HCT116 (cell line): ENCODE data around the gene NCMAP. TPM values are rescaled to one million over a fixed set of nuclear protein-coding genes. Genes with fewer than 3 reads are reported as not detected.

Experiments
- ATAC-seq: fragments of 200-7000 bp; cut with Tn5 transposase; 2 replicates; pipeline ENCODE4 v1.9.1; 2020; ENCODE audit warnings: mild to moderate bottlenecking, moderate library complexity
- BruUV-seq: library from RNA; stranded (reverse); fragments of 400-500 nt; replicated peaks from 2 replicates; lab custom pipeline; 2021; lab: Mats Ljungman, UMichigan
- CTCF ChIA-PET: fragments of 300-600 bp; sonication (Branson Sonifier 250); formaldehyde crosslinking; loops from one replicate; lab custom pipeline; 2021; ENCODE audit warnings: antibody characterized with exemption; lab: Charles Lee
- POLR2A ChIA-PET: fragments of 300-600, 350-600 bp; sonication (Branson Sonifier 250); formaldehyde crosslinking; loops from one replicate; lab custom pipeline; 2021; ENCODE audit warnings: antibody characterized with exemption; lab: Charles Lee
- RAD21 ChIA-PET, 2 experiments: fragments of 300-600 bp; sonication (Branson Sonifier 250); formaldehyde crosslinking; loops; one replicate each; lab custom pipeline; 2023; ENCODE audit warnings: low total read pairs in 2 of 2; ENCODE audit not compliant: uncharacterized antibody in 2 of 2, unreplicated experiment in 2 of 2, low non-redundant PET in 1 of 2; lab: Charles Lee
- DNase-seq: peaks from one replicate; pipeline ENCODE4 v3.0.0-alpha.2; 2010; ENCODE audit warnings: low read depth, low spot score
- H2AFZ ChIP-seq: fragments of 200-600 bp; shearing (Covaris generic), sonication (generic); 2 replicates; pipeline ENCODE4 v1.6.1; 2017; ENCODE audit warnings: low read depth, mixed run types, mixed read lengths, antibody characterized with exemption, low read length; ENCODE audit not compliant: poor library complexity, severe bottlenecking
- H3K27ac ChIP-seq: 2 replicates; pipeline ENCODE4 v1.5.1; 2012; ENCODE audit warnings: low read depth, low read length
- H3K27me3 ChIP-seq: fragments of 200-600 bp; sonication (generic); 2 replicates; pipeline ENCODE4 v1.6.1; 2016; ENCODE audit warnings: mixed run types, low read length, mixed read lengths; ENCODE audit not compliant: insufficient read depth
- H3K36me3 ChIP-seq, 2 experiments: fragments of 200-500 bp in 1 of 2; fragments of 200-600 bp in 1 of 2; sonication (Bioruptor generic) in 1 of 2; sonication (generic) in 1 of 2; 2 replicates each; pipeline versions ENCODE4 v1.5.1 to v1.6.1; 2014 to 2016; ENCODE audit warnings: low read length in 2 of 2, inconsistent platforms in 1 of 2, mixed read lengths in 1 of 2, mixed run types in 1 of 2; ENCODE audit not compliant: insufficient read depth in 2 of 2, control insufficient read depth in 1 of 2
- H3K4me1 ChIP-seq, 2 experiments: fragments of 200-600 bp in 1 of 2; sonication (generic) in 1 of 2; 2 replicates each; pipeline versions ENCODE4 v1.5.1 to v1.6.1; 2012 to 2017; ENCODE audit warnings: low read length in 2 of 2, inconsistent platforms in 1 of 2, mild to moderate bottlenecking in 1 of 2, mixed read lengths in 1 of 2, mixed run types in 1 of 2, moderate library complexity in 1 of 2; ENCODE audit not compliant: insufficient read depth in 2 of 2, control insufficient read depth in 1 of 2
- H3K4me2 ChIP-seq: fragments of 200-600 bp; sonication (generic); 2 replicates; pipeline ENCODE4 v1.6.1; 2017; ENCODE audit warnings: mixed run types, low read length, mixed read lengths
- H3K4me3 ChIP-seq, 2 experiments: fragments of 200-600 bp in 1 of 2; sonication (generic) in 1 of 2; replicated peaks in 1 of 2; 2 replicates each; pipeline ENCODE4 v1.5.1; 2011 to 2016; ENCODE audit warnings: low read length in 2 of 2, control low read depth in 1 of 2, low read depth in 1 of 2, mild to moderate bottlenecking in 1 of 2, mixed read lengths in 1 of 2, mixed run types in 1 of 2
- H3K79me2 ChIP-seq: fragments of 200-600 bp; sonication (generic); 2 replicates; pipeline ENCODE4 v1.6.1; 2017; ENCODE audit warnings: mild to moderate bottlenecking, mixed run types, low read length, moderate library complexity, mixed read lengths; ENCODE audit not compliant: insufficient read depth
- H3K9ac ChIP-seq: fragments of 200-600 bp; sonication (generic); 2 replicates; pipeline ENCODE4 v1.6.1; 2016; ENCODE audit warnings: low read length, mixed read lengths
- H3K9me2 ChIP-seq: fragments of 200-600 bp; sonication (generic), shearing (Covaris generic); 2 replicates; pipeline ENCODE4 v1.6.1; 2017; ENCODE audit warnings: mixed run types, mild to moderate bottlenecking, moderate library complexity; ENCODE audit not compliant: insufficient read depth
- H3K9me3 ChIP-seq, 2 experiments: fragments of 200-500 bp in 1 of 2; fragments of 200-600 bp in 1 of 2; sonication (Bioruptor generic) in 1 of 2; sonication (generic) in 1 of 2; 2 replicates each; pipeline ENCODE4 v1.6.1; 2014 to 2017; ENCODE audit warnings: low read length in 2 of 2, mixed read lengths in 2 of 2, inconsistent platforms in 1 of 2, low read depth in 1 of 2, mild to moderate bottlenecking in 1 of 2, mixed run types in 1 of 2, moderate library complexity in 1 of 2; ENCODE audit not compliant: control insufficient read depth in 1 of 2, insufficient read depth in 1 of 2
- H4K20me1 ChIP-seq: fragments of 200-600 bp; sonication (generic), shearing (Covaris generic); 2 replicates; pipeline ENCODE4 v1.6.1; 2017; ENCODE audit warnings: mixed run types, mild to moderate bottlenecking, moderate library complexity; ENCODE audit not compliant: insufficient read depth
- CBX3 ChIP-seq: IDR thresholded peaks from 2 replicates; pipeline ENCODE4 v1.6.1; 2012; ENCODE audit warnings: low read depth
- CEBPB ChIP-seq: IDR thresholded peaks from 2 replicates; pipeline ENCODE4 v1.6.1; 2012; ENCODE audit warnings: low read depth
- EGR1 ChIP-seq: IDR thresholded peaks from 2 replicates; pipeline ENCODE4 v1.6.1; 2012; ENCODE audit warnings: low read depth
- ELF1 ChIP-seq: IDR thresholded peaks from 2 replicates; pipeline ENCODE4 v1.6.1; 2012; ENCODE audit warnings: low read depth, borderline replicate concordance
- EZH2 ChIP-seq: fragments of 200-600 bp; sonication (generic); IDR thresholded peaks from 2 replicates; pipeline ENCODE4 v1.6.1; 2017; ENCODE audit warnings: antibody characterized with exemption, mixed run types
- EZH2phosphoT487 ChIP-seq: fragments of 200-600 bp; IDR thresholded peaks from 2 replicates; pipeline ENCODE4 v1.6.1; 2018; ENCODE audit warnings: antibody characterized with exemption, borderline replicate concordance
- FOSL1 ChIP-seq: IDR thresholded peaks from 2 replicates; pipeline ENCODE4 v1.6.1; 2012; ENCODE audit warnings: low read depth
- JUND ChIP-seq: IDR thresholded peaks from 2 replicates; pipeline ENCODE4 v1.6.1; 2012
- SP1 ChIP-seq: IDR thresholded peaks from 2 replicates; pipeline ENCODE4 v1.6.1; 2012; ENCODE audit warnings: low read depth
- SRF ChIP-seq: IDR thresholded peaks from 2 replicates; pipeline ENCODE4 v1.6.1; 2012; ENCODE audit warnings: low read depth
- YY1 ChIP-seq: IDR thresholded peaks from 2 replicates; pipeline ENCODE4 v1.6.1; 2011; ENCODE audit warnings: low read length, low read depth, moderate library complexity, mild to moderate bottlenecking; ENCODE audit not compliant: insufficient replicate concordance; ENCODE audit errors: extremely low read depth
- ZFX ChIP-seq: fragments of 450-650 bp; IDR thresholded peaks from 2 replicates; pipeline ENCODE4 v1.6.1; 2017
- ZNF274 ChIP-seq: fragments of 200-500 bp; sonication (Bioruptor generic); IDR thresholded peaks from 2 replicates; pipeline ENCODE4 v1.6.1; 2014; ENCODE audit warnings: mild to moderate bottlenecking, low read depth, low read length, inconsistent platforms
- intact Hi-C: fragments of 100-400 bp; cut with micrococcal nuclease; formaldehyde crosslinking; loops from 2 replicates; pipeline ENCODE4 v1.10.0; 2022
- total RNA-seq: library from RNA; stranded (reverse); gene quantifications from one replicate; pipeline ENCODE4 v1.2.1, GENCODE V29; 2021; ENCODE audit not compliant: unreplicated experiment
- TF ChIP-seq, protein P1 (sequence below), 3 experiments: fragments of 200-600 bp in 1 of 3; sonication (generic) in 1 of 3; IDR thresholded peaks in 2 of 3; conservative IDR thresholded peaks in 1 of 3; 2 replicates each; pipeline ENCODE4 v1.5.1; 2012 to 2017; ENCODE audit warnings: low read depth in 2 of 3, low read length in 2 of 3, antibody characterized with exemption in 1 of 3, borderline replicate concordance in 1 of 3, control low read depth in 1 of 3, mild to moderate bottlenecking in 1 of 3, mixed read lengths in 1 of 3, mixed run types in 1 of 3, moderate library complexity in 1 of 3; ENCODE audit not compliant: insufficient read depth in 1 of 3
- TF ChIP-seq, protein P2 (sequence below): IDR thresholded peaks from 2 replicates; pipeline ENCODE4 v1.6.1; 2011; ENCODE audit warnings: mild to moderate bottlenecking, low read length, moderate library complexity; ENCODE audit not compliant: insufficient replicate concordance; ENCODE audit errors: extremely low read depth
- TF ChIP-seq, protein P3 (sequence below): IDR thresholded peaks from 2 replicates; pipeline ENCODE4 v1.6.1; 2012
- TF ChIP-seq, protein P4 (sequence below): IDR thresholded peaks from 2 replicates; pipeline ENCODE4 v1.6.1; 2012
- TF ChIP-seq, protein P5 (sequence below): IDR thresholded peaks from 2 replicates; pipeline ENCODE4 v1.6.1; 2012; ENCODE audit warnings: low read depth

Gene NCMAP
- total RNA-seq, 1 experiment from 2014 or later, result 0.84 TPM

DNA sequence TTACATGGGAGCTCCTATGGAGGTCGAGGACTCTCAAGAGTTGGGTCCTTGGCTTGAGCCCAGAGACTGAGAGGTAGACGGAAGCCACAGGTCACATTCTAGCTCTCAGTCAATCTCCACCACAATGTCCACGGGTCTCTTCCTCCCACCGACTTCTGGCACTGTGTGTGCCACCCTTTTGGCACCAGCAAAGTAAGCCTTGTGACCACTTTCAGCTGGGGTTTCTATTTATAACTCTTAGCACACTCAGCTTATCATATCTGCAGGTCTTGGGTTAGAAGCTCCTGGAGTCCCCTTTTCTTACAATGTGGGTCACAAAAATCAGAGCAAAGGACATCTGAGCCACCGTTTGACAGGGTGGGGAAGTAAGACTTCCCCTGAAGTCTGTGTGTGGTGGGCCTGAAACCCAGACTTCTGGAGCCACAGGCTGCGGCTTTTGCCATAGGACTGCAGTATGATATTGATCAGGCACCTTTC is 28.3 kb downstream of the NCMAP start:
- Histone ChIP-seq H3K4me2 (no peak overlapping the region), H4K20me1 (no peaks in the 10 kb centered on the region), H3K79me2 (no peaks in the 10 kb centered on the region), H3K27me3 (peaks cover 8% of the 10 kb centered on the region; the same call in 1 of the 2 replicates), H3K4me3 (no peak overlapping the region), H3K27ac (no peak overlapping the region), H2AFZ (no peak overlapping the region), H3K4me1 (peaks cover 3 to 4% of the 10 kb centered on the region in 2 experiments; a peak in 2 of 4 replicates), H3K9me3 (no peaks in the 10 kb centered on the region), H3K36me3 (no peaks in the 10 kb centered on the region), H3K9me2 (no peaks in the 10 kb centered on the region), H3K9ac (no peak overlapping the region)
- CTCF ChIA-PET, result interaction anchor here (0.8 kb wide), 1 partner anchor 9 kb away, joined by 3 read pairs; no protein-coding TSS in a partner anchor
- RAD21 ChIA-PET, result no interaction called here
- TF ChIP-seq, protein P1, sequence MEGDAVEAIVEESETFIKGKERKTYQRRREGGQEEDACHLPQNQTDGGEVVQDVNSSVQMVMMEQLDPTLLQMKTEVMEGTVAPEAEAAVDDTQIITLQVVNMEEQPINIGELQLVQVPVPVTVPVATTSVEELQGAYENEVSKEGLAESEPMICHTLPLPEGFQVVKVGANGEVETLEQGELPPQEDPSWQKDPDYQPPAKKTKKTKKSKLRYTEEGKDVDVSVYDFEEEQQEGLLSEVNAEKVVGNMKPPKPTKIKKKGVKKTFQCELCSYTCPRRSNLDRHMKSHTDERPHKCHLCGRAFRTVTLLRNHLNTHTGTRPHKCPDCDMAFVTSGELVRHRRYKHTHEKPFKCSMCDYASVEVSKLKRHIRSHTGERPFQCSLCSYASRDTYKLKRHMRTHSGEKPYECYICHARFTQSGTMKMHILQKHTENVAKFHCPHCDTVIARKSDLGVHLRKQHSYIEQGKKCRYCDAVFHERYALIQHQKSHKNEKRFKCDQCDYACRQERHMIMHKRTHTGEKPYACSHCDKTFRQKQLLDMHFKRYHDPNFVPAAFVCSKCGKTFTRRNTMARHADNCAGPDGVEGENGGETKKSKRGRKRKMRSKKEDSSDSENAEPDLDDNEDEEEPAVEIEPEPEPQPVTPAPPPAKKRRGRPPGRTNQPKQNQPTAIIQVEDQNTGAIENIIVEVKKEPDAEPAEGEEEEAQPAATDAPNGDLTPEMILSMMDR (IDR thresholded peaks at IDR 0.05 in 2 of 3, conservative IDR thresholded peaks at IDR 0.05 in 1 of 3; ENCODE audit: borderline replicate concordance in 1 of 3, insufficient read depth in 1 of 3, low read depth in 2 of 3, low read length in 2 of 3), result no peak
- TF ChIP-seq, protein P2, sequence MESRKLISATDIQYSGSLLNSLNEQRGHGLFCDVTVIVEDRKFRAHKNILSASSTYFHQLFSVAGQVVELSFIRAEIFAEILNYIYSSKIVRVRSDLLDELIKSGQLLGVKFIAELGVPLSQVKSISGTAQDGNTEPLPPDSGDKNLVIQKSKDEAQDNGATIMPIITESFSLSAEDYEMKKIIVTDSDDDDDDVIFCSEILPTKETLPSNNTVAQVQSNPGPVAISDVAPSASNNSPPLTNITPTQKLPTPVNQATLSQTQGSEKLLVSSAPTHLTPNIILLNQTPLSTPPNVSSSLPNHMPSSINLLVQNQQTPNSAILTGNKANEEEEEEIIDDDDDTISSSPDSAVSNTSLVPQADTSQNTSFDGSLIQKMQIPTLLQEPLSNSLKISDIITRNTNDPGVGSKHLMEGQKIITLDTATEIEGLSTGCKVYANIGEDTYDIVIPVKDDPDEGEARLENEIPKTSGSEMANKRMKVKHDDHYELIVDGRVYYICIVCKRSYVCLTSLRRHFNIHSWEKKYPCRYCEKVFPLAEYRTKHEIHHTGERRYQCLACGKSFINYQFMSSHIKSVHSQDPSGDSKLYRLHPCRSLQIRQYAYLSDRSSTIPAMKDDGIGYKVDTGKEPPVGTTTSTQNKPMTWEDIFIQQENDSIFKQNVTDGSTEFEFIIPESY, result no peak
- TF ChIP-seq CBX3, result no peak
- TF ChIP-seq ZNF274, result no peak
- no peak for TF ChIP-seq ELF1
- no peak for TF ChIP-seq EZH2
- TF ChIP-seq ZFX, result no peak
- no peak for TF ChIP-seq FOSL1
- TF ChIP-seq YY1, result no peak
- TF ChIP-seq JUND, result no peak
- no peak for TF ChIP-seq SRF
- no peak for TF ChIP-seq EZH2phosphoT487
- TF ChIP-seq, protein P3, sequence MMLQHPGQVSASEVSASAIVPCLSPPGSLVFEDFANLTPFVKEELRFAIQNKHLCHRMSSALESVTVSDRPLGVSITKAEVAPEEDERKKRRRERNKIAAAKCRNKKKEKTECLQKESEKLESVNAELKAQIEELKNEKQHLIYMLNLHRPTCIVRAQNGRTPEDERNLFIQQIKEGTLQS, result no peak
- no peak for TF ChIP-seq EGR1
- TF ChIP-seq, protein P4, sequence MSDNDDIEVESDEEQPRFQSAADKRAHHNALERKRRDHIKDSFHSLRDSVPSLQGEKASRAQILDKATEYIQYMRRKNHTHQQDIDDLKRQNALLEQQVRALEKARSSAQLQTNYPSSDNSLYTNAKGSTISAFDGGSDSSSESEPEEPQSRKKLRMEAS, result no peak
- TF ChIP-seq SP1, result no peak
- TF ChIP-seq, protein P5, sequence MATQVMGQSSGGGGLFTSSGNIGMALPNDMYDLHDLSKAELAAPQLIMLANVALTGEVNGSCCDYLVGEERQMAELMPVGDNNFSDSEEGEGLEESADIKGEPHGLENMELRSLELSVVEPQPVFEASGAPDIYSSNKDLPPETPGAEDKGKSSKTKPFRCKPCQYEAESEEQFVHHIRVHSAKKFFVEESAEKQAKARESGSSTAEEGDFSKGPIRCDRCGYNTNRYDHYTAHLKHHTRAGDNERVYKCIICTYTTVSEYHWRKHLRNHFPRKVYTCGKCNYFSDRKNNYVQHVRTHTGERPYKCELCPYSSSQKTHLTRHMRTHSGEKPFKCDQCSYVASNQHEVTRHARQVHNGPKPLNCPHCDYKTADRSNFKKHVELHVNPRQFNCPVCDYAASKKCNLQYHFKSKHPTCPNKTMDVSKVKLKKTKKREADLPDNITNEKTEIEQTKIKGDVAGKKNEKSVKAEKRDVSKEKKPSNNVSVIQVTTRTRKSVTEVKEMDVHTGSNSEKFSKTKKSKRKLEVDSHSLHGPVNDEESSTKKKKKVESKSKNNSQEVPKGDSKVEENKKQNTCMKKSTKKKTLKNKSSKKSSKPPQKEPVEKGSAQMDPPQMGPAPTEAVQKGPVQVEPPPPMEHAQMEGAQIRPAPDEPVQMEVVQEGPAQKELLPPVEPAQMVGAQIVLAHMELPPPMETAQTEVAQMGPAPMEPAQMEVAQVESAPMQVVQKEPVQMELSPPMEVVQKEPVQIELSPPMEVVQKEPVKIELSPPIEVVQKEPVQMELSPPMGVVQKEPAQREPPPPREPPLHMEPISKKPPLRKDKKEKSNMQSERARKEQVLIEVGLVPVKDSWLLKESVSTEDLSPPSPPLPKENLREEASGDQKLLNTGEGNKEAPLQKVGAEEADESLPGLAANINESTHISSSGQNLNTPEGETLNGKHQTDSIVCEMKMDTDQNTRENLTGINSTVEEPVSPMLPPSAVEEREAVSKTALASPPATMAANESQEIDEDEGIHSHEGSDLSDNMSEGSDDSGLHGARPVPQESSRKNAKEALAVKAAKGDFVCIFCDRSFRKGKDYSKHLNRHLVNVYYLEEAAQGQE, result no peak
- no peak for TF ChIP-seq CEBPB
- intact Hi-C loops, result loop anchor here (10.0 kb wide), 1 partner anchor 189 kb away; no protein-coding TSS in a partner anchor
- POLR2A ChIA-PET, result no interaction called here
- BruUV-seq, result no TSS peak
- DNase-seq (no peak), ATAC-seq (no peak)
